CD4-positive, alpha-beta T cell treated with Interleukin-21 for 1 hour (primary cell): ENCODE data around the gene EYA4.

Experiments used
- DNase-seq: peaks from one replicate; pipeline ENCODE4 v3.0.0-alpha.2; 2020

Gene EYA4, protein sequence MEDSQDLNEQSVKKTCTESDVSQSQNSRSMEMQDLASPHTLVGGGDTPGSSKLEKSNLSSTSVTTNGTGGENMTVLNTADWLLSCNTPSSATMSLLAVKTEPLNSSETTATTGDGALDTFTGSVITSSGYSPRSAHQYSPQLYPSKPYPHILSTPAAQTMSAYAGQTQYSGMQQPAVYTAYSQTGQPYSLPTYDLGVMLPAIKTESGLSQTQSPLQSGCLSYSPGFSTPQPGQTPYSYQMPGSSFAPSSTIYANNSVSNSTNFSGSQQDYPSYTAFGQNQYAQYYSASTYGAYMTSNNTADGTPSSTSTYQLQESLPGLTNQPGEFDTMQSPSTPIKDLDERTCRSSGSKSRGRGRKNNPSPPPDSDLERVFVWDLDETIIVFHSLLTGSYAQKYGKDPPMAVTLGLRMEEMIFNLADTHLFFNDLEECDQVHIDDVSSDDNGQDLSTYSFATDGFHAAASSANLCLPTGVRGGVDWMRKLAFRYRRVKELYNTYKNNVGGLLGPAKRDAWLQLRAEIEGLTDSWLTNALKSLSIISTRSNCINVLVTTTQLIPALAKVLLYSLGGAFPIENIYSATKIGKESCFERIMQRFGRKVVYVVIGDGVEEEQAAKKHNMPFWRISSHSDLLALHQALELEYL

DNA sequence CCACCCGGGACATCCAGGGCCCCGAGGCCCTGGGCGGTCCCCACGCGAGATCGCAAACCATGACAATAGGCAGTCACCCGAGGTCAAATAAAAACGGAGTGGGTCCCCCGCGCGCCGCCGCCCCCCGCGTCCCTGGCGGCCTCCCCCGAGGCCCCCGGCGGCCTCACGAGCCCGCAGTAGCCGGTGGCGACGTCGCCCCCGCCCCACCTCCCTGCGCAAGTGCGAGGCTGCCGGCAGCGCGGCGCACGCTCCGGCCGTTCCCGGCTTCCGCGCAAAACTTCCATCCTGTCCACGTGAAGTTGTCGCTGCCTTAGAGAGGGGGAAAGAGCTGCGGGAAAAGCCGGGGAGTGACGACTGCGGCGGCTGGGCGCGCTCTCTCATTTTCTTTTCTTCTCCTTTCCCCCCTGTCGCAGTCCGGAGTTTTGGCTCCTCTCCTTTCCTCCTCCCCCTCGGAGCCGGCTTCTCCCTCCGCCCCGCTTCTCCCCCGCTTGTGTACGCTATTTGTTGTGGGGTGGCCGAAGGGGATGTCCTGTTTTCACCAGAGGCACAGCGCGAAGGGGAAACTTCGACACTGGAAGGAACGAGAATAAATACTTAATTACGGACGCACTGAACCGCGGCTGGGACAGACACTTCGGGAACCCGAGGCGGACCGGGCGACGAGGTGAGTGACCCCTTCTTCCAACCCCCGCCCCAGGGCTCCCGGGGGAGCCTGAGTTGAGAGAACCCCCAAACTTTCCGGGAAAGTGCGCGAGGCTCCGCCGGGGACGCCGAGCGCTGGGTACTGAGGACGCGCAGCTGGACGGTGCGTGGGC, at the start of gene EYA4:
TSS of gene EYA4 (plus strand) at position 272 of the 815 bp plus-strand sequence. CDS start 33,424 bp downstream, outside the sequence.
- DNase-seq: no peak

DNA sequence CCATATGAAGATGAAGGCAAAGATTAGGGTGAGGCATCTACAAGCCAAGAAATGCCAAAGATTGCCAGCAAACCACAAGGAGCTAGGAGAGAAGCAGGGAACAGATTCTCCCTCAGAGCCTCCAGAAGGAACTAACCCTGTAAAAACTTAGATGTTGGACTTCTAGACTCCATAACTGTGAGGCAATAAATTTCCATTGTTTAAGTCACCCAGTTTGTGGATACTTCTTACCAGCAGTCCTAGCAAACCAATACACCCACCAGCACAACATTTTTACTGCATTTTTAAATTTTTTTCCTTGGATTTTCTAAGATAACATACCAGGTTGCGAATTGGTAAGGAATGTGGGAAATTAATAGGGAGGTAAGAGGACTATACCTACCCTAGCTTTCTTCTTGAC, 47.8 kb upstream of the EYA4 start:
- DNase-seq: no peak

- DNase-seq: no peak
Observed at GRCh38 chr6:133198725-133199124, 42.4 kb upstream of the EYA4 start.

- no peak for DNase-seq
Observed at GRCh38 chr6:133201231-133201630, 39.9 kb upstream of the EYA4 start.

GRCh38 chr6:133202610-133203343, 38.4 kb upstream of the EYA4 start:
- no peak for DNase-seq

DNA sequence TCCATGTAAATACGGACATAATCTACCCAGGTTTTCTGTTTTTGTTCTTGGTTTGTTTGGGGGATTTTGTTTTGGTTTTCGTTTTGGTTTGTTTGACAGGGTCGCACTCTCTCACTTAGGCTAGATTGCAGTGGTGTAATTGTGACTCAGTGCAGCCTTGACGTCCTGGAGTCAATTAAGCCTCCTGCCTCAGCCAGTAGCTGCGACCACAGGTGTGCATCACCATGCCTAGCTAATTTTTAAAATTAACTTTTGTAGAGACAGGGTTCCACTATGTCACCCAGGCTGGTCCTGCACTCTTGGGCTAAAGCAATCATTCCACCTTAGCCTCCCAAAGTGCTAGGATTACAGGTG, 37.8 kb upstream of the EYA4 start:
- no peak for DNase-seq

DNA sequence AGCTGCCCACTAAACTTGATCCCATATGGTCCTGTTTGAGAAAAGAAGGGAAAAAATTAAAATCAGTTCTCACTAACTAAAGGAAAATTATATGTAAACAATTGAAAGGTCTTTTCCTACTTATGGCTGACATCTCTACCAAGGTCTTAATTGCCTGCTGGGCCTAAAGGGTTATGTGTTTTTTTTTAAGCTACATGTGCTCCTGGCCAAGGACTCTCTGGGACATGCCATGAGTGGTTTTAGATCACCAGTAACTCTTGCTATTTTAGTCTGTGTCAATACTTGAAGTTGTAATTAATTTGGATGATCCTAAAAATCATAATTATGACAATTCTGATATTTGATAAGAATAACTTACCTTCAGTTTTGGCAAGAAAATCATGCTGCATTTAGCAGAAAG, 35.9 kb upstream of the EYA4 start:
- no peak for DNase-seq

DNA sequence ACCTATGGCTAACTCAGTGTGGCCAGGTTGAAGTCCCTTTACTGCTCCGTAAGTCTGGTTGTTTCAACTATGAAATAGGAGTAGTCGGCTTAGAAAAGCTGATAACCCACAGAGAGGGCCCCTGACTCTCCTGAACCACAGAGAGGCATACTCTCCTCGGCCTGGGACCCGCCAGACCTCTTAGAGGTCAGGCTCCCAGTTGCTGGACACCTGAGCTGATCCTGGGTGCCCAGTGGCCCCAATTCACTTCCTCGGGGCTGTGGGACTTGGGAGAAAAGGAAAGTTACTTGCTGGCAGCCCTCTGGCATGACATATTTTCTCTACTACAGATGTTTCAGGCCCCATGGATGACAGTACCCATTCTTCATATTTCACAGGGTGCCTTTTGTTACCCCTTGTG, 34.2 kb upstream of the EYA4 start:
- DNase-seq: no peak

DNA sequence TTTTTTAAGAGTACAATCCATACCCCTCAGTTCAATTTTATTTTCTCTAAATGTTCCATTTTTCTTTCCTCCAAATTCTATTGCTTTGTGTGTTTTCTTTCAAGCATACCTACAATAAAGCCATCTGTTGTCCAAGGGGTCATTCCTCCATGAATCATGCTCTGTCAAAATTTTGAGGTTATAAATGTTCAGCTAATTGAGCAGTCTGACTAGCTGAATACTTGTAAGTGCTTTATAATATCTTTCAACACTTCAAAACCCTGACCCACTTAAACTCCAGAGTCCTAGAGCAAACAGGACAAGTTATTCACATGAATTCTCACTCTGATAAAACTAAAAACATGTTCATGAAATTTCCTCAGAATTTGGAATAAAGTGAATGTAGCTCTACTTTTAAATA, 33.4 kb upstream of the EYA4 start:
- no peak for DNase-seq

DNA sequence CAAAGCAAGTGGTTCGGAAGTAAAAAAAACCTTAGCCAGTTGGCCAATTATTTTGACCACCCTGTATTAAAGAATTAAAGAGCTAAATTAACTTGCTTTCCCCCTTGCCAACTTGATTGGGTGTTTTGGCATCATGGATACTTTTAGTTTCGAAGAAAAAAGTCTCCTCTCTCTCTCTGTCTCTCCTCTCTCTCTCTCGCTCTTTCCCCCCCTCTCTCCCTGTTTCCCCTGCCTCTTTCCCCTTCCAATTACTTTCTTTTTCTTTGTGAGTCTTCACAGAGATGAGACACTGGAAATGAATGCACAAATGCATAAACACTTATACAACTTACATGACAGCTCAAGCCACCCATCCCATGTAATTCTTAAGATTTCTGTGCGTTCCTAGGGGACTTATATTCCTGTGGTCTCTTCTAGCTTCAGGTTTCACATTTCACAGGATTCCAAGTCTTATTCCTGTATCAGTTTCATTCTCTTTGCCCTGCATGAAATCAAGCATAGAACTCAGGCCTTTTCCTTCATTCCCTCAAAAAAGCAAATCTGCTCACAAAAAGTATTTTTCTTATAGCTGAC, 32.9 kb upstream of the EYA4 start:
- DNase-seq: no peak

DNA sequence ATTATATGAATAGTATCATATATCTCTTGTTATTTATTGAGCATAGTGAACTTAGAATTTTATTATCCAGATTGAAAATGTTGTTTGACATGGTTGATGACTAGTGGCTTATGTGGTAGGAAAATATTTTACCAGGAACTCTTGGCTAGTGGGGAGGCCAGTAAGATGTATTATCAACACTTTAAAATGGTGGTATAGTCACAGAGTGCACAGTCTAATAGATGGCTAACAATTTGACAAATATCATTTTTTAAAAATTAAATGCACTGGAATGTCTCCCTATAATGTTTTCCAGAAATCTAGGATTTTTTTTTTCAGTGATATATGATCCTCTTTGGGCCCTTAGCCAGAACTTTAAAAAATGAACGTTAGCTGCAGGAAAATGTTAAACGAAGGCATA, 26.9 kb upstream of the EYA4 start:
- DNase-seq: no peak

DNA sequence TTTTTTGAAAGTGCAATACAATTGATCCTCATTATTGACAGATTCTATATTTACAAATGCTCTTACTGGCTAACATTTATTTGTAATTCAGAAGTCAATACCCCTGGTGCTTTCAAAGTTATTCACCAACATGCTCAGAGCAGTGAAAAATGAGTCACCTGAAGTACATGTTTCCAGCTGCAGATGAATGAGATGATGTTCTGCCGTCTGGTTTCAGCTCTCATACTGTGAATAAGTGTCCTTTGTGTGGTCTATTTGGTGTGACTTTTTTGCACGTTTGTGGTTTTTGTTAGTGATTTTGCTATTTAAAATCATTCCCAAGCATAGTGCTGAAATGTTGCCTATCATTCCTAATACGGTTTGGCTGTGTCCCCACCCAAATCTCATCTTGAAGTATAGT, 22.3 kb upstream of the EYA4 start:
- DNase-seq: no peak

- DNase-seq: no peak
Observed at GRCh38 chr6:133223452-133224029, 17.6 kb upstream of the EYA4 start.

- DNase-seq: no peak
Observed at GRCh38 chr6:133225560-133225959, 15.6 kb upstream of the EYA4 start.

DNA sequence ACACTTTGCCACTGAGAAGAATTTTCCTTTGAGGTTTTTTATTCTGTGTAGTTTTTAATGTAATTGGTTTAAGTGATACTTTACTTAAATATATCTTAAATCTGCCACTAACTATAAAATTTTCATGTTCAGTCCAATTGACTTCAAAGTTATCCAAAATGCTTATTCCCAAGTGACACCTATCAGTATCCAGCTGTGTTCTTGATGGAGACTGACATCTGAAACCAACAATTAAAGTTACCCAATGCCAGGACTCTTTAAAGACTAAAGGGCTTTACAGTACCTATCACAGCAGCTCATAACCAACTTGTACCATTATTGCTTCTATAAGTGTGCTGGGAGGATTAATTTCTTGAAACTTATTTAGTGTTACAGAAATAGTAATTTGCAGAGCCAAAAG, 13.8 kb upstream of the EYA4 start:
- no peak for DNase-seq

- DNase-seq: no peak
Observed at GRCh38 chr6:133230052-133230451, 11.1 kb upstream of the EYA4 start.

DNA sequence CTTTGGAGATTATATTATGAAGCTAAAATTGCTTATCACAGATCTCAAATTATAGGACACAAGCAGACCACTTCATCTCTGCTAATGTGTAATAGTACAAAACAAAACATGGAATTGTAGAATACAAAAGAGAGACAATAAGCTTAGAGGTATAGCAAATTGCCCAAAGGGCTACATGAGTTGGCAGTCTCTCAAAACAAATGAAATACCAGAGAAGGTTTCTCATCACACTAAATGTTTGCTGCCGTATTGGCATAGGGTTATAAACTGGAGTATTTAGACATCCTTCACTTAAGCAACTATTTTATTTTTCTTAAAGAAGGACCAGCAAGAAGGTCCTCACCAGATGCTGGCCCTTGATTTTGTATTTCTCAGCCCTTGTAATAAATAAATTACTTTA, 5.9 kb upstream of the EYA4 start:
- no peak for DNase-seq

GRCh38 chr6:133236932-133237331, 4.2 kb upstream of the EYA4 start:
- no peak for DNase-seq

- DNase-seq: no peak
Observed at GRCh38 chr6:133240511-133241085, 559 bp upstream of the EYA4 start.

GRCh38 chr6:133241901-133242636, 912 bp downstream of the EYA4 start:
- no peak for DNase-seq
